Osteoblast (primary cell): ENCODE data around the gene GDI1. TPM values are rescaled to one million over a fixed set of nuclear protein-coding genes. Genes with fewer than 3 reads are reported as not detected.

Experiments used
- DNase-seq: peaks from one replicate; pipeline ENCODE4 v3.0.0; 2011; ENCODE audit warnings: low spot score, mixed read lengths; ENCODE audit not compliant: insufficient read length; ENCODE audit errors: missing footprints
- H2AFZ ChIP-seq: 2 replicates; pipeline ENCODE4 v1.6.0; 2011; ENCODE audit warnings: mild to moderate bottlenecking, low read length
- H3K27ac ChIP-seq: 2 replicates; pipeline ENCODE4 v1.5.1; 2011; ENCODE audit warnings: mild to moderate bottlenecking, low read depth, low read length, moderate library complexity
- H3K27me3 ChIP-seq: 2 replicates; pipeline ENCODE4 v1.6.0; 2012; ENCODE audit warnings: mild to moderate bottlenecking, control low read depth, inconsistent platforms, low read length, moderate library complexity; ENCODE audit not compliant: insufficient read depth
- H3K36me3 ChIP-seq: 2 replicates; pipeline ENCODE4 v1.5.1; 2011; ENCODE audit warnings: mild to moderate bottlenecking, low read length, control low read depth, moderate library complexity; ENCODE audit not compliant: insufficient read depth
- H3K4me1 ChIP-seq: 2 replicates; pipeline ENCODE4 v1.5.1; 2011; ENCODE audit warnings: mild to moderate bottlenecking, low read length, control low read depth, moderate library complexity; ENCODE audit not compliant: insufficient read depth
- H3K4me2 ChIP-seq: 2 replicates; pipeline ENCODE4 v1.6.0; 2011; ENCODE audit warnings: mild to moderate bottlenecking, low read length; ENCODE audit not compliant: insufficient read depth
- H3K4me3 ChIP-seq: fragments of 200-600 bp; sonication (generic); 3 replicates; pipeline ENCODE4 v1.5.1; 2012; ENCODE audit warnings: mild to moderate bottlenecking, low read length, inconsistent platforms; ENCODE audit not compliant: insufficient read depth
- H3K79me2 ChIP-seq: 2 replicates; pipeline ENCODE4 v1.6.0; 2012; ENCODE audit warnings: mild to moderate bottlenecking, low read length, control low read depth, inconsistent platforms; ENCODE audit not compliant: insufficient read depth
- H3K9me3 ChIP-seq: 2 replicates; pipeline ENCODE4 v1.5.1; 2011; ENCODE audit warnings: low read depth, low read length, control low read depth
- H4K20me1 ChIP-seq: 2 replicates; pipeline ENCODE4 v1.6.0; 2012; ENCODE audit warnings: mild to moderate bottlenecking, low read length, control low read depth; ENCODE audit not compliant: insufficient read depth
- CTCF ChIP-seq: IDR thresholded peaks from 2 replicates; pipeline ENCODE4 v1.5.1; 2011; ENCODE audit warnings: mild to moderate bottlenecking, low read depth, low read length, moderate library complexity; ENCODE audit errors: extremely low read depth
- total RNA-seq: library from RNA; depleted of rRNA; stranded (reverse); fragments of >200 nt; gene quantifications from 2 replicates; pipeline ENCODE4 v1.2.3, GENCODE V29; 2012

GDI1 gene
- total RNA-seq, 1 donor = 74.6 TPM

- H3K4me2 ChIP-seq = peak overlapping the region; percentile 89
- no peak for TF ChIP-seq CTCF
- H3K9me3 ChIP-seq = no peaks in the 10 kb centered on the region
- DNase-seq = peak; percentile 77
- H3K4me1 ChIP-seq = peaks cover 7% of the 10 kb centered on the region
- peaks cover 12% of the 10 kb centered on the region for H3K36me3 ChIP-seq
- H3K79me2 ChIP-seq = peaks cover 29% of the 10 kb centered on the region
- no peak overlapping the region for H2AFZ ChIP-seq
- H4K20me1 ChIP-seq = peaks cover 10% of the 10 kb centered on the region
- H3K27me3 ChIP-seq = no peaks in the 10 kb centered on the region
- H3K27ac ChIP-seq = no peak overlapping the region
- peak overlapping the region; percentile 79 for H3K4me3 ChIP-seq
Observed at GRCh38 chrX:154429711-154430110, 7.2 kb upstream of the GDI1 start.

GRCh38 chrX:154430479-154430878 is 6.5 kb upstream of the GDI1 start:
- H3K9me3 ChIP-seq = no peaks in the 10 kb centered on the region
- peaks cover 14% of the 10 kb centered on the region for H3K36me3 ChIP-seq
- TF ChIP-seq CTCF = no peak
- H3K79me2 ChIP-seq = peaks cover 29% of the 10 kb centered on the region
- no peaks in the 10 kb centered on the region for H3K27me3 ChIP-seq
- peaks cover 10% of the 10 kb centered on the region for H4K20me1 ChIP-seq
- no peak overlapping the region for H3K4me3 ChIP-seq
- H3K27ac ChIP-seq = no peak overlapping the region
- no peak overlapping the region for H3K4me2 ChIP-seq
- peaks cover 7% of the 10 kb centered on the region for H3K4me1 ChIP-seq
- DNase-seq = no peak
- no peak overlapping the region for H2AFZ ChIP-seq

- H3K4me1 ChIP-seq = peaks cover 7% of the 10 kb centered on the region
- H3K27me3 ChIP-seq = no peaks in the 10 kb centered on the region
- no peak for DNase-seq
- no peak overlapping the region for H3K4me2 ChIP-seq
- H3K9me3 ChIP-seq = no peaks in the 10 kb centered on the region
- no peak overlapping the region for H3K27ac ChIP-seq
- H2AFZ ChIP-seq = no peak overlapping the region
- TF ChIP-seq CTCF = no peak
- H3K79me2 ChIP-seq = peaks cover 29% of the 10 kb centered on the region
- peaks cover 10% of the 10 kb centered on the region for H4K20me1 ChIP-seq
- H3K36me3 ChIP-seq = peaks cover 14% of the 10 kb centered on the region
- H3K4me3 ChIP-seq = no peak overlapping the region
Observed at GRCh38 chrX:154430916-154431315, 6.0 kb upstream of the GDI1 start.

GRCh38 chrX:154431341-154431740 is 5.6 kb upstream of the GDI1 start:
- Histone ChIP-seq H3K4me3 (no peak overlapping the region), H3K9me3 (no peaks in the 10 kb centered on the region), H3K27ac (no peak overlapping the region), H3K27me3 (no peaks in the 10 kb centered on the region), H2AFZ (no peak overlapping the region), H3K4me2 (no peak overlapping the region), H3K36me3 (peaks cover 14% of the 10 kb centered on the region), H3K79me2 (peaks cover 29% of the 10 kb centered on the region), H3K4me1 (peaks cover 7% of the 10 kb centered on the region), H4K20me1 (peaks cover 10% of the 10 kb centered on the region)
- TF ChIP-seq CTCF = no peak
- DNase-seq = no peak
